ENCODE data around the gene STEAP4. TPM values are rescaled to one million over a fixed set of nuclear protein-coding genes. Genes with fewer than 3 reads are reported as not detected.

STEAP4 gene
- total RNA-seq, 1 experiment from 2014 or later = not detected

DNA sequence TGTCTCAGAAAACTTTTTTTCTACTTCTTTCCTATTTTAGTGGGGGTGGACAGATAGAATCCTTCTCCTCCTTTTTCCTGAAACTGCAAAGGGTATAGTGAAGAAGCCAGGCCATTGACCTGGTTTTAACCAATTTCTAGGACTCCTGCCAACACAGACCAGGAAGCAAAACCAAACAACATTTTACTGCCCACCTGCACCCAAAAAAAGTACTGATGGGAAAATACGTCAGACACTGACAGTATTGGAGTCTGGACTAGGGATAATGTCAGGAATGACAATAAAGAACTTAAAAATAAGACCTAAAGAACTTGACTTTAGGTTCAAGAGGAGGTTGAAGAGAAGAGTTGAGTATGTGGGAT lies 5.0 kb upstream of the STEAP4 start:
- peaks cover 6 to 9% of the 10 kb centered on the region in 2 experiments; a peak in 2 of 4 replicates for H3K4me1 Mint-ChIP-seq
- H3K18ac ChIP-seq (ENCODE audit: insufficient read length, low read depth, low read length) = no peak overlapping the region
- H3K79me1 ChIP-seq (ENCODE audit: insufficient read depth, low read depth, low read length, poor library complexity, severe bottlenecking) = no peaks in the 10 kb centered on the region
- no peak overlapping the region for H2AFZ ChIP-seq (ENCODE audit: low read length)
- no peak overlapping the region for H4K5ac ChIP-seq (ENCODE audit: insufficient read length, low read depth, low read length)
- H4K91ac ChIP-seq (ENCODE audit: insufficient read length, low read depth, low read length) = no peak overlapping the region
- H2BK5ac ChIP-seq (ENCODE audit: insufficient read length, low read length) = no peak overlapping the region
- no peak overlapping the region for H3K9ac ChIP-seq (ENCODE audit: extremely low read depth, insufficient read length, low read length)
- H2BK15ac ChIP-seq (ENCODE audit: low read depth, low read length) = no peak overlapping the region
- H3K27me3 Mint-ChIP-seq (ENCODE audit: low read depth) = peaks cover 12% of the 10 kb centered on the region
- no peak overlapping the region for H3K23ac ChIP-seq (ENCODE audit: insufficient read length, low read depth, low read length)
- H3K27ac Mint-ChIP-seq = no peak overlapping the region
- no peaks in the 10 kb centered on the region for H3K9me3 ChIP-seq (ENCODE audit: control insufficient read depth, low read depth, low read length)
- H2BK20ac ChIP-seq (ENCODE audit: low read depth, low read length, poor library complexity, severe bottlenecking) = no peak overlapping the region
- H3K4me3 Mint-ChIP-seq = no peak overlapping the region
- H3K79me2 ChIP-seq (ENCODE audit: insufficient read depth, low read length) = no peaks in the 10 kb centered on the region
- no peaks in the 10 kb centered on the region for H3K4me1 ChIP-seq (ENCODE audit: insufficient read depth, low read length)
- no peak overlapping the region for H3K4me2 ChIP-seq (ENCODE audit: insufficient read depth, insufficient read length, low read length)
- no CpG with 5 or more reads among the region's 1 CpG for WGBS (ENCODE audit: extremely low coverage, insufficient read length, low lambda C conversion rate)
- no peak overlapping the region for H3T11ph ChIP-seq (ENCODE audit: low read length)
- no peak overlapping the region for H2BK120ac ChIP-seq (ENCODE audit: low read depth, low read length, poor library complexity, severe bottlenecking)
- no peaks in the 10 kb centered on the region for H3K23me2 ChIP-seq (ENCODE audit: insufficient read length, low read depth, low read length, poor library complexity, severe bottlenecking)
- H4K8ac ChIP-seq (replicated peaks; ENCODE audit: insufficient read length, low read depth, low read length) = no peak overlapping the region
- no peaks in the 10 kb centered on the region for H4K20me1 ChIP-seq (ENCODE audit: control insufficient read depth, insufficient read depth, insufficient read length)
- no peak overlapping the region for H2BK12ac ChIP-seq (ENCODE audit: insufficient read length, low read depth, low read length)
- H3K9me3 Mint-ChIP-seq = no peaks in the 10 kb centered on the region
- H2AK5ac ChIP-seq (ENCODE audit: insufficient read length, low read length) = no peak overlapping the region
- no peak overlapping the region for H3K27ac ChIP-seq (ENCODE audit: insufficient read length, low read depth, low read length)
- no peaks in the 10 kb centered on the region; the same call in 1 of the 2 replicates for H3K27me3 ChIP-seq (ENCODE audit: insufficient read depth, low read length)
- H3K14ac ChIP-seq (ENCODE audit: insufficient read depth, low read length) = no peak overlapping the region
- TF ChIP-seq, protein P1, sequence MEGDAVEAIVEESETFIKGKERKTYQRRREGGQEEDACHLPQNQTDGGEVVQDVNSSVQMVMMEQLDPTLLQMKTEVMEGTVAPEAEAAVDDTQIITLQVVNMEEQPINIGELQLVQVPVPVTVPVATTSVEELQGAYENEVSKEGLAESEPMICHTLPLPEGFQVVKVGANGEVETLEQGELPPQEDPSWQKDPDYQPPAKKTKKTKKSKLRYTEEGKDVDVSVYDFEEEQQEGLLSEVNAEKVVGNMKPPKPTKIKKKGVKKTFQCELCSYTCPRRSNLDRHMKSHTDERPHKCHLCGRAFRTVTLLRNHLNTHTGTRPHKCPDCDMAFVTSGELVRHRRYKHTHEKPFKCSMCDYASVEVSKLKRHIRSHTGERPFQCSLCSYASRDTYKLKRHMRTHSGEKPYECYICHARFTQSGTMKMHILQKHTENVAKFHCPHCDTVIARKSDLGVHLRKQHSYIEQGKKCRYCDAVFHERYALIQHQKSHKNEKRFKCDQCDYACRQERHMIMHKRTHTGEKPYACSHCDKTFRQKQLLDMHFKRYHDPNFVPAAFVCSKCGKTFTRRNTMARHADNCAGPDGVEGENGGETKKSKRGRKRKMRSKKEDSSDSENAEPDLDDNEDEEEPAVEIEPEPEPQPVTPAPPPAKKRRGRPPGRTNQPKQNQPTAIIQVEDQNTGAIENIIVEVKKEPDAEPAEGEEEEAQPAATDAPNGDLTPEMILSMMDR (conservative IDR thresholded peaks at IDR 0.05) = no peak
- no peak overlapping the region for H3K56ac ChIP-seq (ENCODE audit: insufficient read length, low read depth, low read length)
- no peaks in the 10 kb centered on the region for H3K36me3 Mint-ChIP-seq (ENCODE audit: insufficient read depth in 1 of 3, low read depth in 3 of 3)
- DNase-seq = no peak
- no peak overlapping the region for H3K4ac ChIP-seq (ENCODE audit: low read depth, low read length)
